GM12874 (cell line): Measurements from ENCODE around the gene KLF6.

ENCODE experiments used
- CTCF ChIP-seq: IDR thresholded peaks from 2 replicates; pipeline ENCODE4 v1.5.1; 2011; ENCODE audit warnings: low read depth, mild to moderate bottlenecking, control low read depth, low read length, moderate library complexity; ENCODE audit not compliant: insufficient read depth

KLF6 gene

DNA sequence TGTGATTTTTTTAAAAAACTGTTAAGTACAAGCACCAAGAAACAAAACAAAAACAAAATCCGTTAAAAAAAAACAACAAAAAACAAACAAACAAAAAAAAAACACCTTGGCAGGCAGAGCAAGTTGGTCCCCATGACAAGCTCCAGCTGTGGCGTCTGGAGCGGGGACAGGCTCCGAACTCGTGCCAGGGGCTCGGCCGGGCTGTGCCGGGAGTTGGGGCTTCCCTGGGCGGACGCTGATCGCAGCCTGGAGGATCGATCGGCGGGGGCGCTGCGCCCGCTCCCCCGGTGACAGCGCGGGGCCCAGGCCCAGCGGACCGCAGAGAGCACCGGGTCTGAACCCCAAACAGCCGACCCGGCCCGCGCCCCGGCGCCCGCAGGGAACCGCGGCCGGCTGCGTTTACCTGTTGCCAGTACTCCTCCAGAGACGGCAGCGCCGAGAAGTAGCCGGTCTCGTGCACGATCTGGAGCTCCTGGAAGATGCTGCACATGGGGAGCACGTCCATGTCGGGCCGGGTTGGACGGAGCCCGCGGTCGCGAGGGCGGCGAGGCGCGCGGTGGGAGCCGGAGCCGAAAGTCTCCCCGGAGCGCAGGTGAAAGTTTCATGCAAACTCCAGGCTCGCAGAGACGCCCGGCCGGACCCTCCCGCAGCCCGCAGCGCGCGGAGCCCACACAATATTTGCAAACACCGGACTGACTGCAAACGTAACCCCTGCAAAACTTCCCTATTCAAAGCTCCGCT lies at the start of gene KLF6:
TSS of gene KLF6 (minus strand) at position 700 of the 741 bp plus-strand sequence. CDS start at position 505, 195 bp downstream.
- 0 out of 2 replicates have a peak, but pooled peaks have one; percentile 2 for TF ChIP-seq CTCF

DNA sequence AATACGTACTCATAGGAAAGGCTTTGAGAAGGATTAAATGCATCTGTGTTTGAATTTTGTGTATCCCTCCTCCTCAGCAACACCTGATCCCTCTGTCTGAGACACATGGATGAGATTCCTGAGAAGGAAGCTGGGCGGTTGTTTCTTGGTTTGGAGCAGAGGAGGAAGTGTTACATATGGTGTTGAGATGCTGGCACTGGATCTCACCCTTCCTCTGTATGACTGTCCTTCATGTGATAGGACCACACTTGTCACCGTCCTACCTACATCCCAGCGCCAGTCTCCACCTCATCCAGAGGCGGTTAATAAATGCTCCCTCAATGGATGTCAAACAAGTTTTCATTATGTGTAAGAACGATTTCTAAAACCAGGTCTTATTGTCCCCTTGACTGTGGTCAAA lies 49.4 kb upstream of the KLF6 start:
- TF ChIP-seq CTCF: no peak

- TF ChIP-seq CTCF: no peak
These were observed 48.0 kb upstream of the KLF6 start for GRCh38 chr10:3833046-3833445.

GRCh38 chr10:3832022-3832786 lies 47.2 kb upstream of the KLF6 start:
- no peak for TF ChIP-seq CTCF

DNA sequence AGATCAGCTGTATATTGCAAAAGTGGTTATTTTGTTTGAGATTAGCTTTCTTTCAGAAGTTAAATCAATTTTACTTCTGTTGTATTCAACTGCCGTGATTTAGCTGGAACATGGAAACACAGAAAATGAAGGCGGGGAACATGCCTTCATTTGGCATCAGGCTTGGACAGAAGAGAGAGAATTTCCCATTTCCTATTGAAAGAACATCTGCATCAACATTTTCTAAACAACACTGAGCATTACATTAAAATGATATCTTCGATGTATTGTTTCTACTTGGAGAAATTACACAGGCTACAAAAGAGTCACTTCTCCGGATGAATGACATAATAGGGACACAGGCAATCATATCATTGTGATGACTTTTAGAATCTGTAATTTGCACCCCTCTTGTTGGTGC lies 46.6 kb upstream of the KLF6 start:
- no peak for TF ChIP-seq CTCF

GRCh38 chr10:3830946-3831345 lies 45.9 kb upstream of the KLF6 start:
- TF ChIP-seq CTCF: no peak

GRCh38 chr10:3829156-3830050 lies 44.4 kb upstream of the KLF6 start:
- no peak for TF ChIP-seq CTCF
